NOMO-1 (cell line): ENCODE measurements around the gene CRISP3.
"Not testable (repeated sequence)": the region's sequence is repeated elsewhere in the genome, so short reads cannot be mapped to it uniquely, and the experiment has no call there.

ENCODE experiments used
- DNase-seq, 2 experiments: peaks; one replicate each; lab custom pipeline; 2025; ENCODE audit not compliant: unreplicated experiment in 2 of 2; lab: John Stamatoyannopoulos, UW

The CRISP3 gene

GRCh38 chr6:49744259-49744658, at the start of gene CRISP3:
TSS of gene CRISP3 (minus strand) at chr6:49744388. CDS start at chr6:49744367, 21 bp downstream.
- no peak for DNase-seq

GRCh38 chr6:49790341-49790740, 46.2 kb upstream of the CRISP3 start:
- DNase-seq, result no peak

DNA sequence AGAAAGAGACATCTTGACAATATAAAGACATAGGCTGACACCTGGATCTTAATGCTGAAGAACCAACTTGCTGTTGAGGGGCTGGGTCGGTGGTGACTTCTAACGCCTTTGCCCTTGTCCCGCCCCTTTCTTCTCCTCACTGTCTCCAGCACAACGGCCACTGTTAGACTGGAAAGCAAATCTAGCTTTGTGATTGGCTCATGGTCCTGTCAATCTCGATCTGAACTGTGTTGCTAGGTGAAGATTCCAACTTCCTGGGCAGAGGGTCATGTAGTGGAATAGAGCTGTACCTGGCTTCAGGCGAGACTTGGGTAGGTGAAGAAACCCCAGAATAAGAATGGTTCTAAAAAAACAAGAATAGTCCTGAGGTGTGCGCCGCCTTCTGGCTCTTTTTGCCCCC, 43.0 kb upstream of the CRISP3 start, which contains the start of gene PGK2:
Gene PGK2 (minus strand): TSS at position 110 of the 400 bp plus-strand sequence. CDS start 98 bp downstream, at position 12.
- no peak for DNase-seq

DNA sequence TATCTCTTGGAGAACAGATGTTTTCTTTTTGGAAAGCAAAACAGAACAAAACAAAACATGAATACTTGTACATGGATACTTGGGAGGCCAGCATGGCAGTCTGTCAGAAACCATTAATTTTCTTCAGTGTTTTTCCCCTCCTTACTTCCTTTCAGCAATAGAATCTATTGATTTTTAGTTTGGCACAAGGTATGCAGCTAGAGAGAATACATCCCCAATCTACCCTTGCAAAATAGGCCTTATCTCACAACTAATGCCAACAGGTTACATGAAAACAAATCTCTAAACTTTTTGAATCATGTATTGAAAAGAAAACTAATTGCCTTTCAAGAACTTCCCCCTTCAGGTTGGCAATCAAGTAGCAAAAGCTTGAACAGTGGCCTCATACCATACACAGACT, 40.1 kb upstream of the CRISP3 start:
- DNase-seq, result no peak

DNA sequence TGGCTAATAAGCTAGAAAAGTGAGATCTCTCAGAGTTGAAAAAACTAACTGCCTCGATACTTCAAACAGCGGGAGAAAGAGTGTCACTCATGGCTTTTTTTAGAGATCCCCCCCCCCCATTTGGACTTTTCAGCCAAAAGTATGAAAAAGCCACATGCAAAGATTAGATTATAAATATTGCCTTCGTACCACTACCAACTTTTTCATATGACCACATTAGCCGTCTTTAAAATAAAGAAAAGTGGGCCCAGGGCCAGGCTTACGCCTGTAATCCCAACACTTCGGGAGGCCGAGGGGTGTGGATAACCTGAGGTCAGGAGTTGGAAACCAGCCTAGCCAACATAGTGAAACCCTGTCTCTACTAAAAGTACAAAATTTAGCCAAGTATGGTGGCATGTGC, 38.5 kb upstream of the CRISP3 start:
- no peak for DNase-seq

DNA sequence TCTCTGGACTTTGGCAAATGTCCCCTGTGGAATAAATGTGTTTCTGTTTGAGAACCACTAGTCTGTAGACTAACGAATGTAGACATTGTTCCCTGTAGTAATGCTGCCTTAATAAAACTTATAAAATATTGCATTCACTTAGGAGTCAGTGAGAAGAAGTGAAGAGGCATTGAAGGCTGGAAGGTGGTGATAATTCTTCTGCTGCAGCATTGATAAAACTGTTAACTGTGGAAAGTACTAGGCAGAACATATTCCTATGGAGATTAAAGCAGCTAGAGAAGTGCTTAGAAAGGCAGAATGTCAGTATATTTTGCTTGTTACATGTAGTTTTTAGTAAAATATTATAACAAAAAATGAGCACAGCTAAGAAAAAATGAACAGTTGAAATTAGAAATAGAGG, 38.1 kb upstream of the CRISP3 start:
- no peak for DNase-seq

GRCh38 chr6:49776444-49776843, 32.3 kb upstream of the CRISP3 start:
- no peak for DNase-seq

DNA sequence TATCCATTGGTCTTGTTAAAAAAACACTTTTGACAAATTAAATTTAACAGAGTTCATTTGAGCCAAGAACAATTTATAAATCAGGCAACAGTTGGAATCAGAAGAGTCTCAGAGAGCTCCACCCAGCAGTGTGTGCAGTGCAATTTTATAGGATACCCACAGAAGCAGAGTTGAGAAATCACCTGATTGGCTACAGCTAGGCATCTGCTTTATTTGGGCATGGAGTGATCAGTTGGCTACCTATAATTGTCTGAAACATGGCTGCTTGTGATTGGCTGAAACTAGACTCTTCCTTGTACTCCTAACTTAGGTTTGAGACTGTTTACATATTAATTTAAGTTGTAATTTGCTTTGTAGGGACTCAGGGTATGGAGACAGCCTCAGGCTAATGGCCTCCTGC, 30.9 kb upstream of the CRISP3 start:
- no peak for DNase-seq

GRCh38 chr6:49772285-49772684, 28.1 kb upstream of the CRISP3 start:
- no peak for DNase-seq

DNA sequence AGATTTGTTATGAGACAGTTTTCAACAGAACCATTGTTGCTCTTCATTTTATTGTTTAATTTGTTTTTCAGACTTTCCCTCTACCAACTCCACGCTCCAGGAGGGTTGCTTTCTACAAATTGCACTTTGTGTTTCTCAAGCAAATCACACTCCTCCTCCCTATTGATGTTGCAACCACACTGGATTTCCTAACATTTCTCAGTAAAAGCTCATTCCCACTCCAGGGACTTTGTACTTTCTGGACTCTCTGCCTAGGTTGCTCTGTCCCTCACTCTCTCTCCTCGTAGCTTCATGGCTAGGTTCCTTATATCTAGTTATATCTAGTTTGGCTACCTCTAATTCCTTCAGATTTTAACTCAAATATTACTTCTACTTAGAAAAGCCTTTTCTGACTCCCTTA, 22.6 kb upstream of the CRISP3 start:
- DNase-seq, result no peak

GRCh38 chr6:49764571-49765236, 20.5 kb upstream of the CRISP3 start:
- DNase-seq, result no peak

GRCh38 chr6:49743429-49743828, 759 bp downstream of the CRISP3 start:
- no peak for DNase-seq

DNA sequence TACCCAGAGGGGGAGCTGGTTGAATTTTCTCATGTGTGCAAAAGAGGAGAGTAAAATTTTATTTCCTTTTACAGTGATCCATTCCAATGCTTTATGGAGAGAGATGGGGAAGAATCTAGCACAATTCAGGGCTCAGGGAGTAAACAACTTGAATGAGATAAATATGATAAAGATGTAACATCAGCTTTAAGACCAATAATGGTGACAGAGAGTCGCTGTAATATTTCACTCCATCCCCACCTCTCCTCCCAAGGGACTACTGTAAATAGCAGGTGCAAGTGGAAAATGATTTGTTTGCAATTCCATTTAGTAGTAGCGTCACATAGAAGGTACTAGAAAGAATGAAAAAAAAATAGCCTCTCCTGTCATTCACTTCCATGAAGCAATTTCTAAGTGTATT, 4.8 kb downstream of the CRISP3 start:
- DNase-seq, result no peak

DNA sequence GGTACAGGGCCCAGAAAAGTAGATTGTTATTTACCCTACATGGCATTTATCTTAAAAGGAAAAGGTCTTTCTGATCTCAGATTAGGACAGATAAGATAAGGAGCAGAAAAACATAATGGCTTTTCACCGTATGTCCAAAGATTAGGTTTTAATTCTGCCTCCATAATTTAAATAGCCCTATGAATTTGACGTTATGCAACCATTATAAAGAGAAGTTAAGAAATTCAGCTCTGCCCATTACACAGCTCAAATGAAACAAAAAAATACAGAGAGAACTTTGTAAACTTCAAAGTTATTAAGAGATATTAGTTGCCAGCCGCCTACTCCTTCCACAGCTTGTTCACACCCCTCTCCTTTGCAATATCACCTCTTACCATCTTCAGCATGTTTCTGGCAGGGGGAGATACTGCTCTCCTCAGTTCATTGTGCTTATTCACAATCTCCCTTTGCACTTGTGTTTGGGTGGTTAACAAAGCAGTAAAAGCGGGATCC, 8.1 kb downstream of the CRISP3 start:
- no peak for DNase-seq

- DNase-seq, result no peak
Measured at GRCh38 chr6:49733680-49734079, 10.5 kb downstream of the CRISP3 start.

GRCh38 chr6:49732781-49733180, 11.4 kb downstream of the CRISP3 start:
- DNase-seq, result no peak

DNA sequence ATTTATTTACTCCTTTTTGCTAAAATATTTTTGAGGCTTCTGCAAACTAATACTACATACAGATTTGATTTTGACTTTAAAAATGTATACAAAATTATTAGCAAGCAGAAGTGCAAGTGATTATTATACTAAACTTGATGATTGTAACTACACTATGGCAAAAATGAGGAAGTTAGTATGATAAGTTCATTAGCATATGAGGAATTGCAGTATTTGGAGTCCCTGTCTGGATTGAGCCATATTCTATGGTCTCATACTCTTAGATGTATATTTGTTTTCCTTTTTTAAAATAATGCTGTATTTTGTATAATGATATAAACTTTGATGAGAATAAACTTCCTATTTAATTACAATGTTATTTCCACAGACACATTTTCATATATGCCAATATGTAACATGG, 13.9 kb downstream of the CRISP3 start:
- DNase-seq, result no peak

GRCh38 chr6:49723917-49724316, 20.3 kb downstream of the CRISP3 start:
- DNase-seq, result not testable (repeated sequence)

DNA sequence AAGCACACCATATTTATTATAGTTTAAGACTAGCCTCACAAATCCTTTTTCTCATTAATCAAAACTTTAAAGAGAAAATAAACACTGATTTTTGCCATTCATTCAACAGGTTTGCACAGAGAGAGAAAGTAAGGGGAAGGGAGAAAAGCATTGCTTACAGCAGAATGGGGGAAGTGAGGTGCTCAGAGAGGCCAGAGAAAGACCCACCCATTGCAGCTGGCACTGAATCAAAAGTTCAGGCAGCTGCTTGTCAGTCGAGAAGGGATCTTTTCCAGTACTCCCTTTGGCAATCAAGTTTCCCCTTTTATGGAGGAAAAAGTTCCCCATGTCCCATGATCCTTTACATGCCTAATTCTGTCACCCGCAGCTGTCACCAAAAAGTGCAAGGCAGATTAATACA, 22.9 kb downstream of the CRISP3 start:
- no peak for DNase-seq

- no peak for DNase-seq
Measured at GRCh38 chr6:49720372-49720771, 23.8 kb downstream of the CRISP3 start.

DNA sequence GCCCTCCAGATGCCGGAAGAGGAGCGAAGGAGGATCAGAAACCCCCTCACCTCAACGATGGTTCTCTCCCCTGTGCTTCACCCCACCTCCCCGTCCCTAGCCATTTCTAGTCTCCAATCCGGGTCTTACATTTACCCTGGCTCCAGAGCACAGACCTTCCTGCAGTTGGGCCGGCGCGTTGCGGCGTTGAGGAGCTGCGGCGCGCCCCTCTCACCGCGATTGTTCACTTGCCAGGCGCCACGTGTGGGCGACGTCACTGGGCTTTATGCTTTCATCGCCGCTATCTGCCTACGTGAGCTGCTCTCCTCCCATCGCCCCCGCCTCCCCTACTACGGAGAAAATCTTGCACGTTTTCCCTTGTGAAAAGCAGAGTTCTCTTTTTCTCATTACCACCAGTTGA, 30.8 kb downstream of the CRISP3 start, which contains the start of gene CRISP2:
Gene CRISP2 (minus strand): TSS at position 198 of the 400 bp plus-strand sequence. CDS start 4,347 bp downstream, outside the sequence.
- DNase-seq, result no peak

GRCh38 chr6:49698478-49698877, 45.7 kb downstream of the CRISP3 start:
- no peak for DNase-seq

- DNase-seq, result no peak
Measured at GRCh38 chr6:49693512-49693911, 50.7 kb downstream of the CRISP3 start.
